Muscle layer of colon (tissue), 2 donors: ENCODE results near the gene ARMH3.

Experiments
- H3K27ac ChIP-seq: one replicate; pipeline ENCODE4 v1.7.0; 2013; ENCODE audit warnings: low read depth, mild to moderate bottlenecking, low read length, moderate library complexity
- H3K27me3 ChIP-seq, 2 donors: one replicate each; pipeline ENCODE4 v1.7.0; 2013; ENCODE audit warnings: low read length in 2 of 2, mild to moderate bottlenecking in 2 of 2; ENCODE audit not compliant: insufficient read depth in 2 of 2, control insufficient read depth in 1 of 2
- H3K36me3 ChIP-seq: one replicate; pipeline ENCODE4 v1.7.0; 2013; ENCODE audit warnings: mild to moderate bottlenecking, low read length; ENCODE audit not compliant: insufficient read depth
- H3K4me1 ChIP-seq: one replicate; pipeline ENCODE4 v1.7.0; 2013; ENCODE audit warnings: mild to moderate bottlenecking, low read length; ENCODE audit not compliant: insufficient read depth
- H3K4me3 ChIP-seq, 2 donors: one replicate each; pipeline ENCODE4 v1.7.0; 2013; ENCODE audit warnings: low read length in 2 of 2, low read depth in 1 of 2, mild to moderate bottlenecking in 1 of 2, moderate library complexity in 1 of 2
- H3K9ac ChIP-seq: one replicate; pipeline ENCODE4 v1.7.0; 2013; ENCODE audit warnings: low read length
- H3K9me3 ChIP-seq: one replicate; pipeline ENCODE4 v1.7.0; 2013; ENCODE audit warnings: mild to moderate bottlenecking, low read length
- donor health status: abdominal sarcoma.
- donor health status: Adenocarcinoma of cecum.

The ARMH3 gene

DNA sequence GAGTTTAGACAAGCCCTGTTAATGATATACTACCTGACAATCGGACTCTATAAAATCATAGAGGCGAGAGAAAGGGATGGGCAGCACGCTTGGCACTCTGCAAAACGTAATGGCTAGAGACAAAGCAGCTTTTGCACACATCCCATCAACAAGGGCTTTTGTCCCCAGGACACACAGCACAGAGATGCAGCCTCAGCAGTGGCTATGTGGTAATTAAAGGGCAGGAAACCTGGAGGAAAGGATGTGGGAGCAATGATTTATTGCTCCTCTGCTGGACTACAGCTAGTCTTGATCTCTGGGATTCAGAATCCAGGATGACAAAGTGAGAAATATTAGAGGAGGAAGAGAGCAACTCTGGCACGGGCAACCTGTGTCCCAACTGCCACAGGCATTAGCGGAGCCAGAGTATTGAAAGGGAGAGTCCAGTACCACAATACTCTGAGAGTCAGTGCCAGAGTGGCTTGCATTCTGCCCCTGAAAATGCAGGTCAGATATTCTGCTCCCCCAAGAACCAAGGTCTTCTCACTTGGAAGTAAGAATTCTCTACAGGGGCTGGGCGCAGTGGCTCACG lies 96.5 kb downstream of the ARMH3 start:
- no peak overlapping the region for H3K27ac ChIP-seq
- no peak overlapping the region for H3K9ac ChIP-seq
- H3K9me3 ChIP-seq: no peaks in the 10 kb centered on the region
- no peaks in the 10 kb centered on the region for H3K27me3 ChIP-seq
- no peaks in the 10 kb centered on the region for H3K4me1 ChIP-seq
- peaks cover 10% of the 10 kb centered on the region for H3K36me3 ChIP-seq
- no peak overlapping the region for H3K4me3 ChIP-seq

DNA sequence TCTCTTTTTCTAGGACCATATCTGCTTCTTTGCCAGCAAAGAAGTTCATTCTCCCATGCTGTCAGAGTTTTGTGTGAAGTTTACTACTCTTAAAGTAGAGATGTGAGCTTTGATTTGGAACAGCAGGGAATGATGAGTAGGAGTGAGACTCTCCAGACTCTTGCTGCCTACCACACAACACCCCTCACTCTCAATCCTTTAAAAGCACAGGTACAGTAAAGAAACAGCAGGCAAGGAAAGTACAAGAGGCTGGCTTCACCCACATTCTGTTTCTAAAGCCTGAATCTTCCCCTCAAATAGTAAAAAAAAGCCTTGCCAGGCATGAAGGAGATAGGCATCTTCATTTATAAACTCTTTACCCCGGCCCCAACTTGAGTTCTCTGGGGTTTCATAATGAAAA lies 97.3 kb downstream of the ARMH3 start:
- H3K4me1 ChIP-seq: no peaks in the 10 kb centered on the region
- no peaks in the 10 kb centered on the region for H3K9me3 ChIP-seq
- peaks cover 13% of the 10 kb centered on the region for H3K36me3 ChIP-seq
- H3K4me3 ChIP-seq: no peak overlapping the region
- no peak overlapping the region for H3K27ac ChIP-seq
- no peaks in the 10 kb centered on the region for H3K27me3 ChIP-seq
- no peak overlapping the region for H3K9ac ChIP-seq

DNA sequence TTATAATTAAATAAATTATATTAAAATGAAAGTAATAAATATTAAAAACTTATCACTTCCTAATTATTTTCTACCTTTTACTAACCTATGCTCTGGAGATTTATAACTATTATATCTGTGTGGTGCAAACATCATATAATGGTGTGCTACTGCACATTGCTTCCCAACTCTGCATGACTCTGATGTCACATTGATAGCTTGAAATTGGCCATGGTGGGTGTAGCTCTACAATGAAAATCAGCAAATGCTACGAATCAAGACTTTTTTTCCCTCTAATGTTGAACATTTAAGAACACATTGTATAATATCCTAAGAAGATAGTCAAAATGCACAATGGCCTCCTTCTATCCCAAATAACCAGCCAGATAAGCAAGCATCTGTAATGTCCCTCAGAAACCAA lies 99.1 kb downstream of the ARMH3 start:
- Histone ChIP-seq H3K9ac (no peak overlapping the region), H3K9me3 (no peaks in the 10 kb centered on the region), H3K27ac (no peak overlapping the region), H3K27me3 (no peaks in the 10 kb centered on the region), H3K36me3 (peaks cover 16% of the 10 kb centered on the region), H3K4me3 (no peak overlapping the region), H3K4me1 (no peaks in the 10 kb centered on the region)

DNA sequence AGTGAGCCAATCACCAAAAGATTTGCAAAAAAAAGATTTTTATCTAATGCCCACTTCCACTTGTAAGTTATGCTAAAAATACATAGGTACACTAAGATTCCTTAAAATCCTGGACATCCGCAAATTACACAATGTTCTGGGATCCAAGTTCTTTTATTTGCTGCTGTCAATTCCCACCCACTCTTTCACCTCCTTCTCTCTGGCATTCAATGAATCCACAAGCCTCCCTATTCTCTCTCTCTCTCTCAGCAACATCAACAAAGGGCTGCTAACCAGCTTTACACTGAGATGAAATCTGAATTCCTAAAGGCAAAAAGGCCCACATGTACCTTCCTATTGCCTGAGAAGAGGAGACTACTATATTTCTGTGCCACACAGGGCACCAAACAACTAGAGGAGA lies 99.9 kb downstream of the ARMH3 start:
- no peaks in the 10 kb centered on the region for H3K9me3 ChIP-seq
- peaks cover 16% of the 10 kb centered on the region for H3K36me3 ChIP-seq
- H3K27ac ChIP-seq: no peak overlapping the region

DNA sequence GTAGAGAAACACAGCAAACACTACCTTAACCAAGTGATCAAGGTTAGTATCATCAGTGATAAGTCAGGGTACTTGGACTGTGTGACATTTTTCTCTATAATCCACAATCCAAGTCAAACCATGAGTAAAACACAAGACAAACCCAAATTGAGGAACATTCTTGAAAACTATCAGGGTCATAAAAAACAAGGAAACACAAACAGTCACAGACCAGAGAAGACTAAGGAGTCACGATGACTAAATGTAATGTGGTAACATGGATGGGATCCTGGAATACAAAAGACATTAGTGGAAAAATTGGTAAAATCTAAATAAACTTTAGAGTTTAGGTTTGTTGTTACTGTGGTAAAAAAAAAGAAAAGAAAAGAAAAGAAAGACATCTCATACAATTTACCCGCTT lies 103.8 kb downstream of the ARMH3 start:
- no peak overlapping the region for H3K4me3 ChIP-seq
- H3K27me3 ChIP-seq: no peaks in the 10 kb centered on the region
- no peaks in the 10 kb centered on the region for H3K9me3 ChIP-seq
- H3K4me1 ChIP-seq: no peaks in the 10 kb centered on the region
- H3K9ac ChIP-seq: no peak overlapping the region
- no peak overlapping the region for H3K27ac ChIP-seq
- H3K36me3 ChIP-seq: peaks cover 20% of the 10 kb centered on the region

More for the DNA sequence above, 99.9 kb downstream of the ARMH3 start:
- H3K27me3 ChIP-seq: no peaks in the 10 kb centered on the region
- H3K9ac ChIP-seq: no peak overlapping the region
- no peaks in the 10 kb centered on the region for H3K4me1 ChIP-seq
- no peak overlapping the region for H3K4me3 ChIP-seq

DNA sequence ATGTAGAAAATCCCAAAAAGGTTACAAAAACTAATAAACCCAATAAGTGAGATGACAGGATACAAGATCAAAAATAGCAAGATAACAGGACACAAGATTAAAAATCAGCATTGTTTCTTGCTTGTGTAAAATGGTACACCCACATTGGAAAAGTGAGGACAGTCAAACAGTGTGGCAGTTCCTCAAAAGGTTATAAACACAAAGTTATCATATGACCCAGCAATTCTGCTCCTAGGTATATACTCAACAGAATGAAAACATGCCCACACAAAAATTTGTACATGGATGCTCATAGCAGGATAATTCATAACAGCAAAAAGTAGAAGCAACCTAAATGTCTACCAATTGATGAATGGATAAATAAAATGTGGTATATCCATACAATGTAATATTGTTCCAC lies 105.8 kb downstream of the ARMH3 start:
- H3K4me1 ChIP-seq: no peaks in the 10 kb centered on the region
- H3K9ac ChIP-seq: no peak overlapping the region
- no peak overlapping the region for H3K4me3 ChIP-seq
- H3K27me3 ChIP-seq: no peaks in the 10 kb centered on the region
- no peaks in the 10 kb centered on the region for H3K9me3 ChIP-seq
- peaks cover 16% of the 10 kb centered on the region for H3K36me3 ChIP-seq
- H3K27ac ChIP-seq: no peak overlapping the region

DNA sequence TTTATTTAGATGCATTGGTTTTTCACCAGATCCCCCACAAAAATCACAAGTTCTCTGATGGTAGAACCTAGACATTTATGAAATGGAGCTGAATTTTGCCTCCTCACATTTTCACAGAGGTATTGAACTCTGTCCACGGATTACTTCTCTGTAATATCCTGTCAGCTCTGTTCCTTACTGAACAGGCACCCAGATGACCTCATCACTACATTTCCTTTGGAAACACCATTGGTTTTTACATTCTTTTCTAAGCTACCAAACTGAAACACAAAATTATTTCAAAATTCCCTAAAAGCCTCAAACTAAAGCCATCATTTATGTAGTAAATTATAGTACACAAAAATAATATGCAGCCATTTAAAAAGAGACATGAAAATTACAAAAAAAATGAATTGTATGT lies 114.1 kb downstream of the ARMH3 start:
- Histone ChIP-seq H3K27ac (no peak overlapping the region), H3K9me3 (no peaks in the 10 kb centered on the region), H3K4me1 (peaks cover 36% of the 10 kb centered on the region), H3K4me3 (no peak overlapping the region), H3K9ac (no peak overlapping the region), H3K27me3 (no peaks in the 10 kb centered on the region), H3K36me3 (no peaks in the 10 kb centered on the region)

DNA sequence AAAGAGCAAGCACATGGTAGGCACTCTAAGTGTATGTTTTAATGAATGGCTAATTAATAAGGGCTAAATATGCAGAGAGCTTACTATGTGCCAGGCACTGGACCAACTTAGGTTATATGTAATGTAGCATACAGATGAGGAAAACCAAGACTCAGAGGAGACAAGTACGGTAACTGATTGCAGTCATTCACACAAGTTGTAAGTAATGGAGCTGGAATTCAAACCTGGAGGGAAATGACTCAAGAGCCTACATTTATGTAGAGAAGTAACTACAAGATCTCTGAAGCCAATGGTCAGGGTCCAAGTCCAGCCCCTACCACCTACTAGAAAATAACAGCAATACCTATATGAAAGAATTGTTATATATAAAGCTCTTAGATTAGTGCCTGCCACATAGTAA lies 115.1 kb downstream of the ARMH3 start:
- peaks cover 36% of the 10 kb centered on the region for H3K4me1 ChIP-seq

DNA sequence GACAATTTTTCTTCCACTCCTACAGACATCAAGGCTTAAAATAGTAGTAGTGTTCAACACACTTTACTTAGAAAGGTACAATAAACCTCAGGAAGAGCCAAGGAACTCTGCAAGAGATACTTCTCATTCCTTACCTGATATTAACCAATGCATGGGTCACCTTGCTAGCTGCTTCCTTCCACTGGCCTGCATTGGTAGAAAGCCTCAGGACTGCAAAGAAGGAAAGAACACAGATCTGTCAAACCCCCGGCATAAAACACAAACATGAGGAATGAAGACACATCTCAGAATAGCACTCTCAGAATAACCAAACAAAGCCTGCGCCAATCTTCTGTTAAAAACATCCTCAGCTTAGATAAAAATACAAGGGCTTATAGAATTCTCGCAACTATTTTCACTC lies 116.2 kb downstream of the ARMH3 start:
- H3K9me3 ChIP-seq: no peaks in the 10 kb centered on the region
- H3K27ac ChIP-seq: no peak overlapping the region
- H3K9ac ChIP-seq: no peak overlapping the region
- H3K27me3 ChIP-seq: no peaks in the 10 kb centered on the region
- no peaks in the 10 kb centered on the region for H3K36me3 ChIP-seq
- H3K4me1 ChIP-seq: peaks cover 36% of the 10 kb centered on the region
- H3K4me3 ChIP-seq: no peak overlapping the region

More for the DNA sequence above, 115.1 kb downstream of the ARMH3 start:
- Histone ChIP-seq H3K36me3 (no peaks in the 10 kb centered on the region), H3K27ac (no peak overlapping the region), H3K4me3 (no peak overlapping the region), H3K9ac (no peak overlapping the region), H3K27me3 (no peaks in the 10 kb centered on the region), H3K9me3 (no peaks in the 10 kb centered on the region)

DNA sequence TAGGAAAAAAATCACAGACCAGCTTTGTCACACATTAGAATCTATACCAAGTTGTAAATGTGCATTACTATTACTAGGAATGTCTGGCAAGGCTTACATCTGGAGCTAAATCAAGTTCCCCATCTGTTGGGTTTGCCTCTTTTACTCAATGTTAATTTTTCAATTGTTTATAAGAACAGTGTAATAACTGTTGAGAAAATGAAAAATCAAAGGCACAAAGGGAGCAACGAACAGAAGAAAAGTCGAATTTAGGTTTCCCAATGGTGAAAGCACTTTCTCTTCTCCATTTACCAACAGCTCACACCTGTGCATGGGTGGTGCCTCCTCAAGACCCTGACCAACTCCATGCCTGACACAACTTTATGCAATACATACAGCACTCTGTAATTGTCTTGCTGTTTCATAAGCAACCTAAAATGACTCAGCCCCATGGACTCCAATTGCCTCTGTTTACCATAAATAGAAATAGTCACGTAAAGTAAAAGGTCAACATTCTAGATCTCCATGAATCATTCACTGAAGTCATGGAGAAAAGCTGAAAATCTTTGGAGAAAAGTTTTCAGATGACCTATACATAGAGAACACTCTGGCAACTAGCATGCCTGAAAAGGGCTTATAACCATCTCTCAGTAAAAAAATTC lies 116.8 kb downstream of the ARMH3 start:
- Histone ChIP-seq H3K27ac (peak overlapping the region; percentile 4), H3K36me3 (no peaks in the 10 kb centered on the region), H3K4me1 (peaks cover 36% of the 10 kb centered on the region), H3K27me3 (no peaks in the 10 kb centered on the region), H3K4me3 (no peak overlapping the region), H3K9me3 (no peaks in the 10 kb centered on the region), H3K9ac (no peak overlapping the region)

DNA sequence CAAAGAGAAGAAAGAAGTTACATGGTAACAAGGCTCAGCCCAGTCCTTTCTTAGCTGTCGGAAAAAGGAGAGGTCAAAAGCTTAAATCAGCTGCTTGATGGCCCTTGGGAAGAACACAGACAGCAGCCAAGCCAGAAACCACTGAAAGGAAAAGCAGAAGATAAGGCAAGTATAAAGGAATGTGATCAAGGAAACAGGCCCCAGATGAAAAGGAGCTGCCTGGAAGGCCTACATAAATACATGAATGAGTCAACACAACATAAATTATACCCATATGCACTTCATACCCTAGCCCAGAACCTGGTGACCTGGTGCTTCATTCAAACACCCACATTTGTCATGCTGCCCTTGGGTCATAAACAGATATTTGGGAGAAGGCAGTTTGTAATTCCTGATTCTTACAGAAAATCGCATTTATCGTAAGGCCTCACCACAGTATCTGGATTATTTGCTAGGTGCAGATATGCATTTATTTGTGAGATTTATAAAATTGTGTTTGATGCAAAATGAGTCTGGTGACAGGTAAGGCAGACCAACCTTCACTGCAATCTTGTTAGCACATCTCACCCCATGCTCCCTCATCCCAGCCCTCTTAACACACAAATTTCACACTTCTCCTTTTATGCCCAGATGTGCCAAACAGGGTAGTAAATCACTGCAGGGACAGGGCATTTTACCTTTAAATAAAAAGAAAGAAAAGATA lies 117.5 kb downstream of the ARMH3 start:
- no peak overlapping the region for H3K9ac ChIP-seq
- H3K36me3 ChIP-seq: no peaks in the 10 kb centered on the region
- peaks cover 36% of the 10 kb centered on the region for H3K4me1 ChIP-seq
- H3K27me3 ChIP-seq: no peaks in the 10 kb centered on the region
- no peaks in the 10 kb centered on the region for H3K9me3 ChIP-seq
- no peak overlapping the region for H3K4me3 ChIP-seq
- H3K27ac ChIP-seq: peak overlapping the region; percentile 52

DNA sequence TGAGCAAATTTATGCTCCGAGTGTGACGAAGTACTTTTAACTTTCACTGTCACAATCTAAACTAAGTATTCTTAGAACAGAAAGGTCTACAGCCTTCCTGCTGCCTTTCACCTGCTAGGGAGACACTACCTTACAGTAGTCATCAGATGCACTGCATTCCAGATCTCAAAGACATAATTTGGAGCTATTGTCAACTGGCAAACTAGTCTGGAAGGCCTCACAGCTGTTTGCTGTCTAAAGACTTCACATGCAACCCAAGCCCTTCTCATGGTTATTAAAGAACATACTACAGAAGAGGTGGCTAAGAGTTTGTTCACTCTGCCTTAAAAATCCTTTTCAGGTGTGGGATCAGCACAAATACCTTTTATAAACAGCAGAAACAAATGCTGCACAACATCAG lies 120.5 kb downstream of the ARMH3 start:
- no peak overlapping the region for H3K27ac ChIP-seq
- H3K36me3 ChIP-seq: no peaks in the 10 kb centered on the region

More for the DNA sequence above, 120.5 kb downstream of the ARMH3 start:
- Histone ChIP-seq H3K9ac (no peak overlapping the region), H3K4me3 (no peak overlapping the region), H3K27me3 (no peaks in the 10 kb centered on the region), H3K9me3 (no peaks in the 10 kb centered on the region), H3K4me1 (peaks cover 27% of the 10 kb centered on the region)
